ENCODE measurements around the gene ARSI.

- TF ChIP-seq CTCF (IDR thresholded peaks at IDR 0.05; ENCODE audit: insufficient read depth, low read length) (no peak), POLR2AphosphoS5 (IDR thresholded peaks at IDR 0.05; ENCODE audit: low read depth) (no peak)
Observed at GRCh38 chr5:150302301-150303069, at the start of gene ARSI.
